SK-N-SH treated with all-trans-retinoic acid at 6 μM for 48 hours (cell line): Measurements from ENCODE around the gene GLP1R.

Source experiments
- ATAC-seq: fragments of 200-7000 bp; cut with Tn5 transposase; 3 replicates; pipeline ENCODE4 v1.9.1; 2020; ENCODE audit warnings: mild to moderate bottlenecking, moderate library complexity
- BACH2 ChIP-seq: fragments of 250-450 bp; sonication (Bioruptor Pico); IDR thresholded peaks from 2 replicates; pipeline ENCODE4 v1.9.0; 2021; ENCODE audit warnings: mild to moderate bottlenecking, borderline replicate concordance
- CREB5 ChIP-seq: fragments of 250-450 bp; sonication (Bioruptor Pico); IDR thresholded peaks from 2 replicates; pipeline ENCODE4 v1.5.1; 2020; ENCODE audit warnings: low read depth, mild to moderate bottlenecking, moderate library complexity
- CSRNP3 ChIP-seq: fragments of 250-450 bp; sonication (Bioruptor Pico); IDR thresholded peaks from 2 replicates; pipeline ENCODE4 v1.5.1; 2021; ENCODE audit warnings: mild to moderate bottlenecking, moderate library complexity
- ISL1 ChIP-seq: fragments of 250-450 bp; sonication (Bioruptor Pico); IDR thresholded peaks from 2 replicates; pipeline ENCODE4 v2.1.2; 2022; ENCODE audit warnings: mild to moderate bottlenecking, moderate library complexity
- OSR1 ChIP-seq: fragments of 250-450 bp; sonication (Bioruptor Pico); IDR thresholded peaks from 2 replicates; pipeline ENCODE4 v1.8.0; 2022; ENCODE audit warnings: moderate library complexity, mild to moderate bottlenecking, inconsistent platforms
- PATZ1 ChIP-seq: fragments of 250-450 bp; sonication (Bioruptor Pico); IDR thresholded peaks from 2 replicates; pipeline ENCODE4 v1.8.0; 2020; ENCODE audit warnings: mild to moderate bottlenecking, moderate library complexity, borderline replicate concordance
- POU6F1 ChIP-seq: fragments of 250-450 bp; sonication (Bioruptor Pico); IDR thresholded peaks from 2 replicates; pipeline ENCODE4 v1.8.0; 2021; ENCODE audit warnings: low read depth, mild to moderate bottlenecking, moderate library complexity, borderline replicate concordance
- PPARA ChIP-seq: fragments of 250-450 bp; sonication (Bioruptor Pico); IDR thresholded peaks from 2 replicates; pipeline ENCODE4 v1.5.0; 2020; ENCODE audit warnings: mild to moderate bottlenecking, borderline replicate concordance
- RARB ChIP-seq: fragments of 250-450 bp; sonication (Bioruptor Pico); IDR thresholded peaks from 2 replicates; pipeline ENCODE4 v1.8.0; 2021; ENCODE audit warnings: mild to moderate bottlenecking, moderate library complexity
- SNAI2 ChIP-seq: fragments of 250-450 bp; sonication (Bioruptor Pico); IDR thresholded peaks from 2 replicates; pipeline ENCODE4 v1.5.0; 2020; ENCODE audit warnings: mild to moderate bottlenecking, moderate library complexity
- TCF4 ChIP-seq: fragments of 250-450 bp; sonication (Bioruptor Pico); IDR thresholded peaks from 2 replicates; pipeline ENCODE4 v1.8.0; 2021; ENCODE audit warnings: mild to moderate bottlenecking, moderate library complexity, borderline replicate concordance
- TOX ChIP-seq: fragments of 250-450 bp; sonication (Bioruptor Pico); IDR thresholded peaks from 2 replicates; pipeline ENCODE4 v1.8.0; 2021; ENCODE audit warnings: mild to moderate bottlenecking, moderate library complexity, borderline replicate concordance
- TSHZ2 ChIP-seq: fragments of 250-450 bp; sonication (Bioruptor Pico); IDR thresholded peaks from 2 replicates; pipeline ENCODE4 v1.5.0; 2020; ENCODE audit warnings: mild to moderate bottlenecking, moderate library complexity
- ZC3H10 ChIP-seq: fragments of 250-450 bp; sonication (Bioruptor Pico); IDR thresholded peaks from 2 replicates; pipeline ENCODE4 v1.5.1; 2021; ENCODE audit warnings: mild to moderate bottlenecking, moderate library complexity
- ZFP3 ChIP-seq: fragments of 250-450 bp; sonication (Bioruptor Pico); IDR thresholded peaks from 2 replicates; pipeline ENCODE4 v1.5.0; 2020; ENCODE audit warnings: mild to moderate bottlenecking, moderate library complexity
- ZFP30 ChIP-seq: fragments of 450-650 bp; formaldehyde crosslinking; IDR thresholded peaks from 2 replicates; pipeline ENCODE4 v1.5.0; 2022; ENCODE audit warnings: mild to moderate bottlenecking, moderate library complexity
- ZNF565 ChIP-seq: fragments of 450-650 bp; formaldehyde crosslinking; conservative IDR thresholded peaks from 2 replicates; pipeline ENCODE4 v1.5.0; 2020; ENCODE audit warnings: low read depth, mild to moderate bottlenecking, moderate library complexity
- ZNF70 ChIP-seq: fragments of 450-650 bp; formaldehyde crosslinking; IDR thresholded peaks from 2 replicates; pipeline ENCODE4 v1.5.0; 2020; ENCODE audit warnings: mild to moderate bottlenecking, moderate library complexity
- ZNF8 ChIP-seq: fragments of 450-650 bp; formaldehyde crosslinking; IDR thresholded peaks from 2 replicates; pipeline ENCODE4 v1.5.0; 2020; ENCODE audit warnings: mild to moderate bottlenecking, moderate library complexity

The GLP1R gene

GRCh38 chr6:39049575-39050283 lies 1.1 kb downstream of the GLP1R start:
- TF ChIP-seq CREB5 (CRISPR knock-in tag), result no peak
- no peak for ATAC-seq

GRCh38 chr6:39050453-39051112 lies 2.0 kb downstream of the GLP1R start:
- ATAC-seq, result no peak
- no peak for TF ChIP-seq ZNF8 (CRISPR knock-in tag)
- no peak for TF ChIP-seq ISL1 (CRISPR knock-in tag)
- no peak for TF ChIP-seq ZC3H10 (CRISPR knock-in tag)
- TF ChIP-seq TSHZ2, result no peak
- TF ChIP-seq RARB (CRISPR knock-in tag), result no peak

GRCh38 chr6:39051399-39052122 lies 3.0 kb downstream of the GLP1R start:
- ATAC-seq, result no peak
- TF ChIP-seq ZFP30, result no peak
- TF ChIP-seq BACH2 (CRISPR knock-in tag), result no peak
- TF ChIP-seq ZC3H10 (CRISPR knock-in tag), result no peak
- no peak for TF ChIP-seq ZNF565 (CRISPR knock-in tag)
- no peak for TF ChIP-seq POU6F1 (CRISPR knock-in tag)
- TF ChIP-seq ZFP3 (CRISPR knock-in tag), result no peak
- TF ChIP-seq CREB5 (CRISPR knock-in tag), result no peak
- TF ChIP-seq TOX, result no peak
- no peak for TF ChIP-seq CSRNP3 (CRISPR knock-in tag)
- TF ChIP-seq TCF4, result no peak
- TF ChIP-seq RARB (CRISPR knock-in tag), result no peak
- TF ChIP-seq SNAI2 (CRISPR knock-in tag), result no peak
- no peak for TF ChIP-seq PPARA (CRISPR knock-in tag)
- no peak for TF ChIP-seq OSR1 (CRISPR knock-in tag)
- no peak for TF ChIP-seq ISL1 (CRISPR knock-in tag)
- TF ChIP-seq ZNF70 (CRISPR knock-in tag), result no peak
- TF ChIP-seq PATZ1, result no peak
